ENCODE data around the gene FANCG.

Gene FANCG

DNA sequence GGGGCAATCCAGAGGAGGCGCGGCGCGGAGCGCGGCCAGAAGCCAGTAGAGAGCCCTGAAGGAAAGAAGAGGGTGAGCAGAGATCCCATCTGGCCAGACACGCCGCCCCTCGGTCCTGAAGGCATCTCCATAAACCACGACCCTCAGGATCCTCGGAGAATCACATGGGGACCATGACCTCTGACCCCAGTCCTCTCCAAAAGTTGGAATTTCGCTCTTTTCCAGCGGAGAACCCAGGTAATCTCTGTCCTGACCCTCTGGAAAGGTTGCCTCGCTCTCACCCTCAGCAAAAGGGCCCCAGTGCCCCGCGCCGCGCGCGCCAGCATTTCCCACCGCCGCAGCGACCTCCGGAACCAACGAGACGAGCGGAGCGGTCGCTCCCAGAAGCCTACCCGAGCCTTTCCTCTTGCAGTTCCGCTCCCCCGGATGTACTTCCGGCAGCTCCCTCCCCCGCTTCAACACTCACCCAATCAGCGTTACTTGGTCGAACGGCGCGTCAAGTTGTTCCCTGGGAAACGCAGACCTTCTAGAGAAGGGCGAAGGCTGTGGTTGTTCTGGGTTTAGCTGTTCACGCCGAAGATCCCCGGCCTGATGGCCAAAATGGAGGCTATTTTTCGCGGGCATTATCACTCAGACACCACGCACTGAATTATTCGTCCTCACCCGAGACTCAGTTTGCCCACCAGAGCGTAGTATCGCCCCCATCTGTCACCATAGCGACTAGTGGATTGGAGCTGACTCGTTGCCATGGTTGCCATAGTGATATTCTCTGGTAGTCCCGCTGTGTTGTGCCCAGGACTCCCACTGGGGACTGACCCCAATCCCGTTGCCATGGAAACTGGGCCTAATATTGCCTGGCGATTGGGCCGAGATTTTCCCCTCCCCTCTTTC lies 23.3 kb upstream of the FANCG start, which contains the start of gene STOML2:
TSS of gene STOML2 (minus strand) at position 363 of the 891 bp plus-strand sequence. CDS start at position 326, 37 bp downstream.
- peak; percentile 99 for DNase-seq

DNA sequence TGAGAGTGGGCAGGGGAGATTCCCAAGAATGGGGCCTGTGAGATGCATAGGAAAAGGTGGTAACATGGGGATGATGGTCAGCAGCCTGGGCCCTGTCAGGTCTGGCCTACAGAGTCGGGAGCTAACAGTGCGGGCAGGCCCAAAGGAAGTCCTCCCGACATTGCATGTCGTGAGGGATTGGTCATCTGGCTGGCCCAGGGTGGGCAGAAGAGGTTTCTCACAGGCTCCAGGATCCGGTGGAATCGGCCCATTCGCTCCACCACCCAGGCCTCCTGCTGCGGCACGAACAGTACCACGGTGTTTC lies 22.7 kb upstream of the FANCG start:
- DNase-seq, result no peak

DNA sequence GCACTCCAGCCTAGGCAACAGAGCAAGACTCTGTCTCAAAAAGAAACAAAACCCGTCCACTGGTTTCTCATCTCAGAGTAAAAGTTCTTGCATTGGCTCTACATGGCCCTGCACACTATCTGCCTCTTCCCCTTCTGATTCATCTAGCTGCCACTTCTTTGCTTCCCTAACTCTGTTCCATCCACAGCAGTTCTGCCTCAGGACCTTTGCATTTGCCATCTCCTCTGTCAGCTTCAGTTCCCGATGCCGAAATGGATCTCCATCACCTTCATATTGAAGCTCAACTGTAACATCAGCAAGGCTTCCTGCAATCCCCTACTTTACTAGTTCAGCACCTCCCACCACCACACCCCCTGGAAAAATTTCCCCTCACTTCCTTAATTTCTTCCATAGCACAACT lies 17.8 kb upstream of the FANCG start:
- DNase-seq, result no peak

DNA sequence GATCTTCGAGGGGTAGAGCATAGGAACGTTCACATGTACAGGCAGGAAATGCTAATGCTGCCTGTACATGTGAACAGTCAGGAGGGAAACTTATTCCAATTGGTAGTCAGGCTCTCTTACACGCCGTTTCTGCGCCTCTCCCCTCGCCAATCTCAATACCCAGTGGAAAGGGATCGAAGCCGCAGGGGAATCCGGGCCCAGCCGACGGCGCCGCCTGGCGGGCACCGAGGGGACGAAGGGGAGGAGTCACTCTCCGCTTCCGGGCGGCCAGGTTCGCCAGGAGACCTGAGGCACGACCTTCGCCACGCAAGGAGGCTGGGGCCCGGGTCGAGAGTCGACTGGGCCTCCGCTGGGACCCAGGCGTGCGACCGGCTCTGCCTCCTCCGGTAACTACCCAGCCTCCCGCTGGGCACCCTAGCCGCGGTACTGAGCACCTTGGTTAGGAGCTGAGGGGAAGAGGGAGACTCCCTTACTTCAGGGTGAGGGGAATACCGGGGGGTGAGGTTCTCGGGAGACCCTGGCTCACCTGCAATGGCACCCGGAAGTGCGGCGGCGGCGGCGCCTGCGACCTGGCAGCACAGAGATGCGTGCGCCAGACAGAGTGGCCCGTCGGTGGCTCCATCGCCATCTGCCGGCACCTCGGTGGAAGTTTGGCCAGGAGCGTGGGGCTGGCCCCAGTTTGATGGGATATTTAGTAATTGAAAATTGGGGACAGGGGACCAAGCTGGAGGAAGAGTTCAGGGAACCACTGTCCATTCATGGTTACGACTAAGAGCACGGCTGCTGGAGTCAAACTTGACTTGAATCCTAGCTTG lies 16.5 kb upstream of the FANCG start, which contains the start of gene PIGO:
TSS of gene PIGO (minus strand) at position 557 of the 815 bp plus-strand sequence. CDS start 1,026 bp downstream, outside the sequence.
- DNase-seq, result peak; percentile 93

DNA sequence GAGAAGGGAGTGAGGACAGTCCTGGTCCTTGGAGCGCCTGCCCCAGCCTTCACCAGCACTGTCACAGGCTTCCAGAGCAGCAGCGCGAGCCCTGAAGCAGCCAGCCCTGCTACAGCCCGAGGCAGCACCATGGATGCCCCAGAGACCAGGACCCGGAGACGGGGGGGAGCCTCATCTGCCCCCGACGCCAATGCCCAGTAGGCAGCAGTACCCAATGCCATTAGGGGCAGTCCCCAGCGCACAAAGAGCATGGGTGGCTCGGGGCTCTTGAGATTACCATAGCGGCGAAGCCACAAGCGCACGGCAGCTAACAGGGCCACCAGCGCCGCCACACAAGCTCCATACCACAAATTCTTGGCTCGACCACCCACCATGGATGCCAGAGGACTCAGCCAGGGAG lies 11.8 kb upstream of the FANCG start:
- no peak for DNase-seq

DNA sequence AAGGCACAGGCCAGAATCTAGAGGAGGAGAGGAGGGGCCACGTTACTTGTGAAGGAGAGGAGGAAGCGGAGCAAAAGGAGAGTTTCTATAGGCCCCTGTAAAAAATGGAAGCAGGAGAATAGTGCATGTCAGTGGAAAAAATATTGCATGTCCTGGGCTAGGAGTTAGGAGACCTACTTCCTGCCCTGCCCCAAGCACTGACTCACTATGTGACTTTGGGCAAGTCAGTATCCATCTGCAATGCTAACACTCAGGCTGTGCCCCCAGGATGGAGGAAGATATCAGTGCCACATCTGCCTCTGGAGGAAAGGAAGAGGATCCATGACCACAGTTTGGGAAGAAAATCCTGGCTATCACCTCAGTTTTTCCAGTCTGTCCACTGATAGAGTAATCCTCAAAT lies 9.7 kb upstream of the FANCG start:
- DNase-seq, result no peak

DNA sequence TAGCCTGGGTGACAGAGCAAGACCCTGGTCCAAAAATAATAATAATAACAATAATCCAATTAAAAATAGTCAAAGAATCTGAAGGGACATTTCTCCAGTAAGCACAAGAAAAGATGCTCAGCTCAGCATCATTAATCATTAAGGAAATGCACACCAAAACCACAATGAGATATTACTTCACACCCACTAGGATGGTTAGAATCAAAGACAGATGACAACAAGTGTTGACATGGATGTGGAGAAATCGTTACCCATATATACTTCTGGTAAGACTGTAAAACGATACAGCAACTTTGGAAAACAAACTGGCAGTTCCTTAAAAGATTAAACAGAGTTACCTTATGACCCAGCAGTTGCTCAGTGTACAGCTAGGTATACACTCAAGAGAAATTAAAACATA lies 5.3 kb upstream of the FANCG start:
- DNase-seq, result no peak

DNA sequence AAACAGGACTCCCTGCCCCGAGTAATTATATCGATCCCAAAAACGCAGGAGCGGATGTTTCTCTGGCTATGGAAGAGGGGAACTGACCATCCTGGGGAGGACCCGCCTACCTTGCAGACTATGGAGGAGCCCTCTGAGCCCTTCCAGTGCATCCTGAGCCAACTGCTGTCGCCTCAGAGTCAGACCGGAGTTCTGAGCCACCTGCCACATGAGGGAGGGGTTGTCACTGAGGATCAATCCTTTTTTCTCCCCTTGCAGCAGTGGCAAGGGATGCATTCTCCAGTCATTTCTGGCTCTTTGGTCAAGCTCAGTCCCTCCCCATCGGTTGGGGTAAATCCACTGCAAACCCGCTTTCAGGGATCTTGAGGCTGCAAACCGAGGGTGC lies 709 bp downstream of the FANCG start:
- DNase-seq, result peak; percentile 68

DNA sequence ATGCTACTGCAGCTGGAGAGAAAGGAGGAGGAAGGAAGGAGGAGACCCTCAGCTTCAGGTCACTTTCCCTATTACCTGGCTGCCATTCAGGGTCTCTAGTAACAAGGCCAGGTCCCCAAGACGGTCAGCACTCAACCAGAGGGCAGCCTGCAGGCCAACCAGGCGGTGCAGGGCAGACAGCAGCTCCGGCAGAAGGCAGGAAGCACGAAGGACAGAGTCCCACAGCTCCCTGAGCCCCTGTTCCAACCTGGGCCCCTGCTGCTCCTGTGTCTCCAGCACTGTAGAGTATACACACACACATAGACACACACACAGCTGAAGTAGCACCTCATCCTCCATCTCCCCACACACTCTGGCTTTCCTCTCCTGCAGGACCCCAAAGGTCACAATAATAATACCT lies 1.7 kb downstream of the FANCG start:
- DNase-seq, result peak; percentile 11

DNA sequence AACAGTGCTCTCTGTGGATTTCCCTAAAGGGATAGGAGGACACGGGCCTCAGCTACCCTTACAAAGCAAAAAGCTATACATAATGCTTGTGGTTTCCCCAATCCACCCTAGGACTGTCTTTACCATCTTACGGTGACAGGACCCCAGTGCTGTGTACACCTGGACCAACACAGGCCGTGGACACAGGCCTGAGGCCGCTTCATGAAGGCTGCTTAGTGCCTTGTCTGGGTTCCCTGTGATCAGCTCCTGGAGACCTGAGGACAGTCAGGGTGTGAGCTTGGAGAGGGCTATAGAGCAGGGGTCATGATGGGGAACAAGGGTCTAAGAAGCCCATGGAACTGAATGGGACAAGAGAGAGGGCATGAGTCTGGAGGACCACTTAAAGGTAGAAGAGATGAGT lies 2.9 kb downstream of the FANCG start:
- DNase-seq, result no peak

DNA sequence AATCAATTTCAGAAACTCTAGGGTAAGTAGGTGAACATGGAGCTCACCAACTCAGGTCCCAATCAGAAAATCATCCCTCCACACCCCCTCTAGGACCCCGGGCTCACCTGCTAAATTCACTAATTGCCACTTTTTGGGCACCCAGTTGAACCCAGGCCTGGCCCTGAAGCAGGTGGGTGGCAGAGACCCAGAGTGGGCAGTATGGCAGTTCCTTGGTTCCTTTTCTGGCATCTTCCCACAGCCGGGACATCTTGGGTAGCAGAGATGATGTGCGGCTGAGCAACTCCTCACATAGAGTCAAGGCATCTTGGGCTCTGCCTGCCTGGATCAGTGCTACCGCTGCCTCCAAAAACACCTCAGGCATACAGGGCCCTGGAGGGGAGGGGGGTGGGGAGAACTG lies 4.4 kb downstream of the FANCG start:
- no peak for DNase-seq

DNA sequence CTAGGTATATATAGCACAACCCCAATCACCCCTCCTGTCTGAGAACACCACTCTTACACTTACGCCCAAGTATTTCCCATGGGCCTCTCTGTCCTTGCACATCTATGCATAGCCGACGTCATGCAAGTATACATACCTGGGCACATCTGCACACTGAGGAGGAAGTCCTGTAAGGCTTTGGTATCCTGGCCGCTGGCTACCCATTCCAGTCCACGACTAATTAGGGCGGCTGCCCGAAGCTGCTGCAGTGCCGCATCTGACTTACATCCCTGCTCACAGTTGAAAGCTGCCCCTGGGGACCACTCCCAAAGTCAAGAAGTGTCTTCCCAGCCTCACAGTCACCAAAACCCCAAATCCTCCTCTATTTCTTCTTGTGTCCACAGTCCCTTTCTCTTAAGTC lies 5.0 kb downstream of the FANCG start:
- DNase-seq, result no peak

DNA sequence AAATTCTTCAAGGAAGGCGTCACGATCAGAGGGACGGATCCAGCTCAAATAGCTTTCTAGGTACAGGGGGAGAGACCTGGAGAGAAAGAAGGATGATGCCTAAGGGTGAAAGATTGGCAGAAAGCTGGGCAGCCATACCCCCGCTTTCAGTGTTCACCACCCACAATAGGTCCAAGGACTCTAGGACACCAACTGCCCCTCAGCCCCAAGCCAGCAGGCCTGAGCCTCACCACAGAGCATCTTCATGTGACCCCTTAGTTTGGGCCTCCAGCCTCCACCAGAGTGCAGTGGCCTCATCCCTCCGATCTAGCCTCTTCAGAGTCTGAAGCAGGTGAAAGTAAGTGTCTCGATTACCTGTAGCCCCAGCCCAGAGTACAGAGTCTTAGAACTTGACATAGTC lies 5.6 kb downstream of the FANCG start:
- DNase-seq, result no peak

DNA sequence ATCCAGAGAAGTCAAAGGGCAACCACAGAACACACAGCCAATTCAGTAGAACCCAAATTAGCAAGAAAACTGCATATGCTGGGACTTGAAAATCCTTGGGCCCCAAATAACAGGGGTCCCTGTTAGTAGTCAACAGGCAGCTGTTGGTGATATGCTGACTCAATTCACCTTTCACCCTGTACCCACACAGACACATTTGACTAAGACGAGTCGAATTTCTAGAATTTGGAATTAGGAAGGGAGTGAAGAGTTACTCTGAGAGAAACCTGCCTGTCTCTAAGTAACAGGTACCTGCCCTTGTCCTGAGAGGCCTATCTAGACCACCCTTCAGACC lies 6.5 kb downstream of the FANCG start:
- DNase-seq, result no peak

DNA sequence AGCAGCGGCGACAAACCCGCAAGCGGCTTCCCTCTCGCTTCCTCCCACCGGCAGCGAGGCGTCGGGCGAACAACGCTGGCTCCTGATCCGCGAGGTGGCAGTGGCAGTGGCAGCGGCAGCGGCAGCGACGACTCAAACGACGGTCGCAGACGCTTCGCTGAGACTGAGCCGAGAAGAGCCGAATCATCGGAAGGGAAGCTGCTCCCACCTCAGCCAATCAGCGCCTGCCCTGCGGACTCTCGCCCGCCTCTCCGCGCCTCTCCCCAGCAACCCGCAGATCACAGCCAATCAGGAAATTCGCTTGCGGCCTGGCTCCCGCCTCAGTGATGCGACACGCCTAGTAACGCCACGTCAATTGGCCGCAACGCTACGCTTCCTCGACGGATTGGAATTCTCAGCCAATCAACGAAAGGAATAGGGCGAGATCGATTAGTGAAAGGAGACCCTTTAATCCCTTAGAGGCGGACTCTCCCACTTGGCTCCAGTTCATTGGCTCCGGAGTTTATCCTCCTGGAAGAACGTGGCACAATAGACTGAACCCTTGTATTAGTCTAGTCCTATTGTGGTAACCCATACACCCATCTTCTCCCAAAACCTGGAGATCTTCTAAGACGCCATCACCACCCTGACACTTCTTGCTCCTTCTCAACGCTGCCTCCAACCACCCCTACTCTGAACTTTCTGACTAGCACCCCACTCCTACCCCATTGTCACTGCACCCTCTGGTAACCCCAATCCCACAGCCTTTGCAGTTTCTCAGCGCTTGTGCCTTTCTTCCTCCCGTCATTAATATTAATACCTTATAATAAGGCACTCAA lies 7.1 kb downstream of the FANCG start, which contains the start of gene VCP:
TSS of gene VCP (minus strand) at position 165 of the 818 bp plus-strand sequence. CDS start 272 bp downstream, outside the sequence.
- peak; percentile 99 for DNase-seq

DNA sequence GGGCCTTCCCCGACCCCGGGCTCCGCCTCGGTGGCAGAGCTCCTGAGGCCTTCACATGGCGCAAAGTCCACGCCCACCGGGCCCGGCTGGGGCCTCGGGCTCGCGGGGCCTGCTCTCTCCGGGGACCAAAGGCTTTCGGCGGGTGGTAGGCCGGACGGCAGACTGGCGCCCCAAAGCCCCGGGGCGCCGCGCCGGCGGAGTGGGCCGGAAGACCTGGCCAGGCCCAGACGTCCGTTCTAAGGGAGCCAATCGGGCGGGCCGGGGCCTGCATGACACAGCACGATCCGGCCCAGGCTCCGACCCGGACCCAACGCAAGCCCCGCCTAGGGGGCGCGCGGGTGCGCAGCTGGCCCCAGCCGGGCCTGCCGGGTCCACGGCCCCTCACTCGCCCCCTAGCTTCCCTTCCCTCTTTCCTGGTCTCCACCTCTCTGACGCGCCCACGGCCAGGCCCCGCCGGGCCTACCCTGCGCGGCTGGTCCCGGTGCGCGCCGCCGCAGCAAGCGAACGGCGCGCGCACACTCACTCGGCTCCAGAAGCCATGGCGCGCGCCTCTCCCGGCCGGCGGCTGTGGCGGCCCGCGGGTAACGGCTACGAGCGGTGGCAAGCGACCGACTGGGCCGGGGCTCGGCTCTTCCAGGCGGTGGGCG lies 7.8 kb downstream of the FANCG start:
- DNase-seq, result peak; percentile 86

DNA sequence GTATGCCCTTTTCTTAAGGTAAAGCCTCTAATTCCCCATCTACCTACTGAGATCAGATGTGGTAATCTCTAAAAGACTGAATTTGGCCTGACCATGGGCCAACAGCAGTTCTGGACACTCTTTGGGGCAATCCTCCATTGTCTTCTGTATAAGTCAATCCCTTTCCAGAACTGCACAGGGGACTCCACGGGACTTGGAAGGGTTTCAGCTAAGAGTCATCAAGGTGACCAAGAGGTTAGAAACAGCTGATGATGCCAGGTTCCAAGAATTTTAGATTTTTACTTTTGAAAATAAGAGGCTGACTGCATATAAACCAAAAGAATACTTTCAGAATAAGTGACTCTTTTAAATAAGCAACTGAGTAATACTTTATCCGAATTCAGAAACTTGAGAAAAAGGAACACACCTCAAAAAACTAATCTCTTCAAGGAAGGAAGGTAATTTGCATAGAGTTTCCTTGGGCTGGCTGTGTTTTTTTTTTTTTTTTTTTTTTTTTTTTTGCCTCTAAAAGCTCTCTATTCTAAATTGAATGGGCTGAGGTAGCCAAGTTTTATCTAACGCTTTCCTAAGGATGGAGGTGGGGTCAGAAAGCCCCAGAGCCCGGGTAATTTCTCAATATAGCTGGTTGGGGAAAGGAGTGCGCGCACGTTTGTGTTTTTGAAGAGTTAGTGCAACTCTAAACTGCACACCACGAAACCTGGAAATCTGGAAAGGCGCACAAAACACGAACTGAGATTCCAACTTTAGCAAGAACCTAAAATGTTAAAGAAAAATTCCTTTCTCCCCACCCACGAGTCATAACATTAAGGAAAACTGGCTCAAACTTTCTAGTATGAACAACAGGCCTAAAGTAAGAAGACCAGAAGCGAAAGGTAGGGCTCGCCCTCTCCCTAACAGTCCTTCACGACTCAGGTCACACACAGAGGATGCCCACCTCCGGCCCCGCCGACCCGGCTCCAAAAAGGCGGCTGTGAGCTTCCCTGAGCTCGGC lies 8.6 kb downstream of the FANCG start:
- DNase-seq, result no peak

DNA sequence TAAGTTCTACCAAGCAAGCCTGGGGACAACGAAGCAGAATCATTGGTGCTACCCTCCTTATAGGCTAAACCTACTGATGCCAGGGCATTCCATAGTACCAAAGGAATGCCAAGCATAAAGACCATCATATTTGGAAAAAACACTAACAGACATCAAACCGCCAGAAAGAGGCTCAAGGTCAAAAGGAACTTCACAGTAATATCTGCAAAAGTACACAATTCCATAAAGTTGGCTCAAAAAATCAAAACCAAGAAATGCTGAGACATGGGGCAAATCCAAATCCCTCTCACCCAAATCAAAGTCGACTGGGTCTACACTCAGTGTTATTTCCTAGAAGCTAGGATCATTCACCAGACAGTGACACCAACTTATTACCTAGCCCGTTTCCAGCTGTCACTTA lies 10.7 kb downstream of the FANCG start:
- DNase-seq, result no peak

DNA sequence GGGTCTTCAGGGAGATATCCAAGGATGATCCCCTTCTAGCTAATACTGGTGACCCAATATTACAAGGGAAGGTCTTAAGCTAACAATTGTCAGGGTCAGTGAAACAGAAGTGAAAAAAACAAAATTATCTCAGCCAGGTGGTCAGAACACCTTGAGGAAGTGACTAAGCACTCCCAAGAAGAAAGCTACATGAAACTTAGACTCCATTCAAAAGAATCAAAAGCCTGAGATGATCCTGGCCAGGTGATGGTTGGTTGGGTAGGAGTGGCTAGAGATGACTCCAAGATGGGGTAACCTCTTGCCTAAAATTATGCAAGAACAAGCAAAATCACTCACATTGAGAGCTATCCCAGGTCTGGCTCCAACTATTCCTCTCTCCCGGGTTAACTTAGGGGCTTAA lies 12.7 kb downstream of the FANCG start:
- DNase-seq, result no peak

DNA sequence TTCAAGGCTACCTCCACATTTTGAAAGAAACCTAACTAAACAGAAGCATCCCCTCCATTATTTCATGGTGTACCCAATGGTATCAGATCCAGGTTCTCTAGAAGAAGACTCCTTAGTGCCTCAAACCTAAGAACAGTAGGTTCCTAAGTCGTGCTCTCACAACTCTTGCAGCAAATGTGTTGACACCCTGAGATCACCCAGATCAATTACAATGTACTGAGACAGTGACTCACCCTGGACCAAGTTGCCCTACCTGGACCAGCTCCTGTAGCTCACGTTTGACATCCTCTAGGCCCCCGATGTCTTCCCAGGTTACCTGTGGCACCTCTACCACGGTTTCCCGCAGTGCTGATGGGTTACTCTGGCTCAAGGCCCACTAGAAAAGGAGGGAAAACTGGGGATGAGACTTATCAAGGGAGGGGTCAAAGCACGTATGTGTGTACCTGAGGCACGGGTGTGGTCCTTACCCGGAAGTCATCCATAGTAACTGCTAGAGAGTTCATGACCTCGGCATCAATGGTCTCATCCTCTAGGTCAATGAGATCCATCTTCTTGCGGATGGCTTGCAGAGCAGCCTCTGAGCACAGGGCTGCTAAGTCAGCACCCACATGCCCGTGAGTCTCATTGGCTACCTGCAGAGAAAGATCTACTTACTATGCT lies 19.1 kb downstream of the FANCG start:
- no peak for DNase-seq

DNA sequence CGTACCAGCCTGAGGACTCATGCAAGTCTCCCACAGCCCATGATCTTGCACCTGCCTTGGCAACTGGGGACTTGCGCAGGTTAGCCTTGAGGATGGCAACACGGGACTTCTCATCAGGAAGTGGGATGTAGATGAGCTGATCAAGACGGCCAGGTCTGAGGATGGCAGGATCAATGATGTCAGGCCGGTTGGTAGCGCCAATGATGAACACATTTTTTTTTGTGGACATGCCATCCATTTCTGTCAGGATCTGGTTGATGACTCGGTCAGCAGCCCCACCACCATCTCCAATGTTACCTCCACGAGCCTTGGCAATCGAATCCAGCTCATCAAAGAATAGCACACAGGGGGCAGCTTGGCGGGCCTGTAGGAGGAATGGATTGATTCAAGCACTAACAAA lies 20.3 kb downstream of the FANCG start:
- no peak for DNase-seq

All from NCI-H146 (cell line).